ENCODE data around the gene CTNNA1. TPM values are rescaled to one million over a fixed set of nuclear protein-coding genes. Genes with fewer than 3 reads are reported as not detected.
"Not testable (repeated sequence)": the region's sequence is repeated elsewhere in the genome, so short reads cannot be mapped to it uniquely, and the experiment has no call there.

CTNNA1 gene
- total and polyA plus RNA-seq, 9 of the 15 experiments (the other 6 are each of a cell fraction or from before 2014, with no cell fraction given): 29.6 to 117 (median 89.1) TPM

DNA sequence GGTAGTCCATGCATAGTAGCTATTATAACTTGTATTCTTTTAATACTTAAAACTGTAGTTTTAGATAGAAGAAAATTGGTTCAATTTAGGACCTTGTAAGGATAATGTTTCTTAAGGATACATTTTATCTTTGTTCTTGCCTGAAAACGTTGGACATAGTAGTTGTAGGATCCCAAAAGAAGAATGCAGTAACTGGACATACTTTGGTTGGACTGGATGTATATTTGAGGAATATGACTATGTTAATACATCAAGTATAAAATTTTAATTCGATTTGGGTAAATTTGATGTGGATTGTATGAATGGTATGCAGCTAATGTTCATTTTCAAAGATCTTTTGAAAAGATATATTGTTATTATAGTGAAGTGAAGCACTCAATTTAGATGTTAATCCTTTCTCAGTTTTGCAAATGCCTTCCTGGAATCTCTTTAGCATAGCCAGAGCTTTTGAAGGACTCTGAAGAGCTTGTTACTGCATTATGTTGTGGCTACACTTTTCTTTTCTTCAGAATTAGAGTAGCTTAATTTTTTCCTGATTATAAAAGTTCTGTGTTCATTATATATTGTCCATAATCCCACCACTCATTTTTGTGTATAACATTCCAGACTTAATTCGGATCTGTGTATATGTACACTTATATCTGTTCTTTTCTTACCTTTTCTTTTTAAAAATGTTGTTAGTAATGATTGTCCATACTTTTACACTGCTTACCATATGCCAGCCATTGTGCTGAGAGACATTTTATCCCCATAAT, 80.7 kb downstream of the CTNNA1 start:
- H3K9me3 ChIP-seq (replicated peaks; ENCODE audit: control insufficient read depth, insufficient read depth, low read depth, low read length): no peaks in the 10 kb centered on the region; the same call in 1 of the 2 replicates
- H3K9me1 ChIP-seq (ENCODE audit: control insufficient read depth, insufficient read depth, low read length): no peaks in the 10 kb centered on the region
- no peak overlapping the region for H2AFZ ChIP-seq (ENCODE audit: low read depth, low read length)
- H3K36me3 ChIP-seq (ENCODE audit: control insufficient read depth, insufficient read depth, low read length): peaks cover 13% of the 10 kb centered on the region; the same call in 2 of the 3 replicates
- no peak for DNase-seq (ENCODE audit: extremely low read depth in 1 of 4, low spot score in 3 of 4)
- H3K27ac ChIP-seq (ENCODE audit: extremely low read depth, low read depth, low read length): no peak overlapping the region
- ChIA-PET POLR2A (interaction anchor here (0.6 to 1.6 kb wide), 5 partner anchors 9 to 343 kb away, joined by 3 to 4 read pairs (median 4); no protein-coding TSS in a partner anchor), CTCF (ENCODE audit: low intra/inter-chr PET ratio) (no interaction called here)
- no peak overlapping the region for H3K4me2 ChIP-seq (ENCODE audit: insufficient read depth, low read length)
- FAIRE-seq: no peak
- BruUV-seq (replicated peaks): no TSS peak
- no peak for TF ChIP-seq XRCC4 (IDR thresholded peaks at IDR 0.05; ENCODE audit: extremely low read depth, insufficient read depth, insufficient read length)
- TF ChIP-seq BMI1 (IDR thresholded peaks at IDR 0.05; ENCODE audit: low read length): no peak
- no peak for ATAC-seq
- H3K79me2 ChIP-seq (ENCODE audit: control insufficient read depth, insufficient read depth, low read length): no peaks in the 10 kb centered on the region
- H4K20me1 ChIP-seq (replicated peaks; ENCODE audit: control insufficient read depth, insufficient read depth, low read length): no peaks in the 10 kb centered on the region
- in situ Hi-C loops (cut with MboI): no loop called here
- H3K27me3 ChIP-seq (ENCODE audit: control insufficient read depth in 2 of 2, insufficient read depth in 2 of 2, low read length in 2 of 2): no peaks in the 10 kb centered on the region
- WGBS (ENCODE audit: insufficient coverage, low coverage, missing lambda C conversion rate): 20% methylated on average over 3 of the region's 3 CpGs
- no peak overlapping the region for H3K9ac ChIP-seq (ENCODE audit: insufficient read depth in 1 of 2, low read depth in 2 of 2, low read length in 2 of 2)
- no peak overlapping the region for H3K4me3 ChIP-seq
- no peaks in the 10 kb centered on the region for H3K4me1 ChIP-seq (replicated peaks in 1 of 2; ENCODE audit: control insufficient read depth in 2 of 2, insufficient read depth in 2 of 2, low read length in 2 of 2)
- intact Hi-C loops (cut with micrococcal nuclease): no loop called here

DNA sequence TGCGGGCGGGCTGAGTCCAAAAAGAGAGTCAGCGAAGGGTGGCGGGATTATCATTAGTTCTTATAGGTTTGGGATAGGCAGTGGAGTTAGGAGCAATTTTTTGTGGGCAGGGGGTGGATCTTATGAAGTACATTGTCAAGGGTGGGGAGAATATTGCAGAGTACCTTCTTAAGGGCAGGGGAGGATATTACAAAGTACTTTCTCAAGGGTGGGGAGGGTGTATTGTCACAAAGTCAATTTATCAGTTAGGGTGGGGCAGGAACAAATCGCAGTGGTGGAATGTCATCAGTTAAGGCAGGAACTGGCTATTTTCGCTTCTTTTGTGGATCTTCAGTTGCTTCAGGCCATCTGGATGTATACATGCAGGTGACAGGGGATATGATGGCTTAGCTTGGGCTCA, 81.6 kb downstream of the CTNNA1 start:
- H3K4me1 ChIP-seq (replicated peaks in 1 of 2; ENCODE audit: control insufficient read depth in 2 of 2, insufficient read depth in 2 of 2, low read length in 2 of 2); H3K9ac ChIP-seq (ENCODE audit: insufficient read depth in 1 of 2, low read depth in 2 of 2, low read length in 2 of 2); in situ Hi-C loops (cut with MboI); H3K9me1 ChIP-seq (ENCODE audit: control insufficient read depth, insufficient read depth, low read length); intact Hi-C loops (cut with micrococcal nuclease); H3K27me3 ChIP-seq (ENCODE audit: control insufficient read depth in 2 of 2, insufficient read depth in 2 of 2, low read length in 2 of 2); H3K27ac ChIP-seq (ENCODE audit: extremely low read depth, low read depth, low read length); H4K20me1 ChIP-seq (replicated peaks; ENCODE audit: control insufficient read depth, insufficient read depth, low read length); H3K79me2 ChIP-seq (ENCODE audit: control insufficient read depth, insufficient read depth, low read length); H3K4me3 ChIP-seq; DNase-seq (ENCODE audit: extremely low read depth in 1 of 4, low spot score in 3 of 4); H3K36me3 ChIP-seq (ENCODE audit: control insufficient read depth, insufficient read depth, low read length); ATAC-seq; CTCF ChIA-PET (ENCODE audit: low intra/inter-chr PET ratio); H2AFZ ChIP-seq (ENCODE audit: low read depth, low read length); H3K4me2 ChIP-seq (ENCODE audit: insufficient read depth, low read length); H3K9me3 ChIP-seq (replicated peaks; ENCODE audit: control insufficient read depth, insufficient read depth, low read depth, low read length); BruUV-seq (replicated peaks): not testable (repeated sequence)
- POLR2A ChIA-PET: interaction anchor here (0.6 to 1.6 kb wide), 4 partner anchors 10 to 342 kb away, joined by 4 read pairs; no protein-coding TSS in a partner anchor
- TF ChIP-seq CBX3 (IDR thresholded peaks at IDR 0.05; ENCODE audit: borderline replicate concordance in 1 of 2, low read length in 2 of 2) (peak in 1 of 2 experiments; percentile 77; a peak in 1 of 3 replicates), ZNF57 (CRISPR knock-in tag; IDR thresholded peaks at IDR 0.05) (peak; percentile 100), TRIM28 (IDR thresholded peaks at IDR 0.05) (peak; percentile 64; the same call in 1 of the 2 replicates), TRIM24 (IDR thresholded peaks at IDR 0.05) (peak in 1 of 2 experiments; percentile 25; a peak in 1 of 4 replicates)
- WGBS (ENCODE audit: insufficient coverage, low coverage, missing lambda C conversion rate): 83% methylated on average over 6 of the region's 6 CpGs
- peak; percentile 35 for FAIRE-seq

Data from K562 (cell line).